IPS-NIHi7 (cell line): Measurements from ENCODE around the gene SPIRE1.

Experiments used
- DNase-seq: peaks from one replicate; pipeline ENCODE4 v3.0.0; 2012; ENCODE audit warnings: mixed read lengths; ENCODE audit errors: extremely low spot score

SPIRE1 gene

DNA sequence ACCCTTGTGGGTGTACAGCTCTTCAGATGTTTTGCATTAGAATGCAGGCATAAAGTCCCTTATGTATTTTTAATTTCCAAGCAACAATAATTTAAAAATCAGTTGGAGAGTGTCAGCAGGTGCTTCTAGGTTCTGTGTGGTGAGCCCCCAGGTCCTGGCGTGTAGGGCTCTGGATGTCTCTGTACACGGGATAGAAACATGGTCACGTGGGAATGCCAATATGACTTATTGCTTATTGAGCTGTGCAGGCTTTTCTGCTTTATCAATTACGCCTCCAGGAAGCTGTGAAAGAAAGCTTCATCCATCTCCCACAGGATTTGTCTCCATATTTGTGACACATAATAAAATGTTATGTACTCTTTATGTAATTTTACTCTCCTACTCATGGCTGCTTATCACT, 212.4 kb downstream of the SPIRE1 start:
- no peak for DNase-seq

DNA sequence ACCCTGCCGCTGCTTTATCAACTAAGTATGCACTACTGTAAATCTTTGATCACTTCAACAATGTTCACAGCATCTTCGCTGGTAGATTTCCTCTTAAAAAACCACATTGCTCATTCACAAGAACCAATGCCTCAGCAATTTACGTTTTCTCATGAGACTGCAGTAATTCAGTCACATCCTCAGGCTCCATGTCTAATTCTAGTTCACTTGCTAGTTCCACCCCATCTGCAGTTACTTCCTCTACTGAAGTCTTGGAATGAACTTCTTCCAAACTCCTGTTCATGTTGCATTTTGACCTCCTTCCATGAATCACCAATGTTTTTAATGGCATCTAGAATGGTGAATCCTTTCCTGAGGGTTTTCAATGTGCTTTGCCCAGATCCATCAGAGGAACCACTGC, 214.4 kb downstream of the SPIRE1 start:
- DNase-seq, result no peak

DNA sequence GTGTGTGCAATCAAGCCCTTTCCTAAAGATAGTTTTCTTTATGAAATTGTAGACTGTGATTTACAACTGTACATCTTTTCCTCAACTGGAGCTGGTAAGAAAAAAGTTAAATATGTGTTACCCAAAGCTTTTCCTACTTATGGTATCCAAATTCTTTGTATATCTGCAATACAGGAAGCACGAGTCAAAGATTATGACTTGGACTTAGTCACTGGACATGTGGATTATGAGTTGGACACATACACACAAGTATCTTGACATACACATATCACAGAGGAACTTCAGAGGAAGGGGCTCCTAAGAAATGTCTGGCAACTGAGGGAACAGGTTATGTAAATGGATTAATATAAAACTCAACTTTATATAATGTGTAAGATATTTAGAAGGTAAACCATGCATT, 215.0 kb downstream of the SPIRE1 start:
- DNase-seq, result no peak

DNA sequence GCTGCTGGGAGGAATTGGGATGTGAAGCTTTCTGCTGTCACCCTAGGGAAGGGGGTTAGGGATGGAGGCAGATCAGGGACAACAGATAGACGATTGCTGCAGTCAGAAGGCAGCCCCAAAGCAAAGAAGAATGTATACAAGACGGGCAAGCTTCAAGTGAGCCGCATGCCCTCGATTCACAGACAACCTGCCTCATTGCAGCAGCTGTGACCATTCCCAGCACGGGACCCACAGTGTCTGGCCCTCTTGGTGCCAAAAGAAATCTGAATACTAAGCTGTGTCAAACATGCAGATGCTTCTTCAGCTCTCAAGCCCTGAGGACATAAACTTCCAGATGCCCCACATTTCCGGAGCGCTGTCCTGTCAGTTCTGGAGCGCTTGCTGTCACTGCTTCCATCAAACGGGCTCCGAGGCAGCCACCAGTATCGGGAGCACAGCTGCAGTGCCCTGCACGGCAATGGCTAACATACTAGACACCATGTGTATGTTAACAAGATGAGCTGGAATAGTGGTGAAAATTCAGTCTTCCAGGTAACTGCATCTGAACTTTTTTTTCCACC, 216.4 kb downstream of the SPIRE1 start:
- no peak for DNase-seq

DNA sequence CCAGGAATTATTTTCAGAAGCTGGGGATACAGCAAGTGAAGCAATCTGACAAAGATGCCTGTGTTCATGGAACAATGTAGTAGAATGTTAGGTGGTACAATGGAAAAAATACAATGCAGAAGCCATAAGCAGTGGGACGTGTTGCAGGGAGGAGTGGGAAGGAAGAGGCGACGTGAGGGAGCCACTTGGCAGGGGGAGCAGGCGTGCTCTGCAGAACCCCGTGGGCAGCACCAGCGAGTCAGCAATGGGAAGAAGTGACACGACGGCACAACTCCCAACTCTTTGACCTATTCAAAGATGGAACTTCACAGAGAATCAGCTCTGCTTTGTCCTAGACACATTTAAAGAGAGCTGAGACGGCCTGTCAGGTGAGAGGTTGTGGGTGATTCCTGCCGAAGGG, 219.7 kb downstream of the SPIRE1 start:
- DNase-seq, result no peak

DNA sequence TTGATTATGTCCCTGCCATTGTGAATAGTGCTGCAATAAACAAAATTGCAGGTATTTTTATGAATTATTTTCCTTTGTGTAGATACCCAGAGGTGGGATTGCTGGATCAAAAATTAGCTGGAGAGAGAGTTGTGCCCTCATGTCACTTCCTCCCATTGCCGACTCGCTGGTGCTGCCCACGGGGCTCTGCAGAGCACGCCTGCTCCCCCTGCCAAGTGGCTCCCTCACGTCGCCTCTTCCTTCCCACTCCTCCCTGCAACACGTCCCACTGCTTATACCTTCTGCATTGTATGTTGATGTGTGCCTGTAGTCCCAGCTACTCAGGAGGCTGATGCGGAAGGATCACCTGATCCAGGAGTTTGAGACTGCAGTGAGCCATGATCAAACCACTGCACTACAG, 222.0 kb downstream of the SPIRE1 start:
- DNase-seq, result no peak

DNA sequence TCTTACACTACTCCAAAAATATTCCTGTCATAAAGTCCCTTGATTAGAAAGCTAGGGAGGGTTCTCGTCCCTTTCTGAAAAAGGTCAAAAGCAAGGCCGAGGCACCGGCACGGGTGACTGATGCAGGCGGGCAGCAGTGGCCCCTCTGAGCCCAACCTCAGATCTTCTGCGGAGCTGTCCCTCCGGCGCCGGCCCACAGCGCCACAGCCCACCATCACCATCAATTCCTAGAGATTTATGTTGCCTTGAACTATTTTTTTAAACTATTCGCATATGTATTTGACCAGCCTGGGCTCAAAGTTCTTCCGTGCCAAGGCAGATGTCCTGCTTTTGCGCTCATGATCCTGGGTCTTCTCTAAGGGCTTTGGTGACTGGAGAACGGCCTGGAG, 223.4 kb downstream of the SPIRE1 start:
- no peak for DNase-seq

DNA sequence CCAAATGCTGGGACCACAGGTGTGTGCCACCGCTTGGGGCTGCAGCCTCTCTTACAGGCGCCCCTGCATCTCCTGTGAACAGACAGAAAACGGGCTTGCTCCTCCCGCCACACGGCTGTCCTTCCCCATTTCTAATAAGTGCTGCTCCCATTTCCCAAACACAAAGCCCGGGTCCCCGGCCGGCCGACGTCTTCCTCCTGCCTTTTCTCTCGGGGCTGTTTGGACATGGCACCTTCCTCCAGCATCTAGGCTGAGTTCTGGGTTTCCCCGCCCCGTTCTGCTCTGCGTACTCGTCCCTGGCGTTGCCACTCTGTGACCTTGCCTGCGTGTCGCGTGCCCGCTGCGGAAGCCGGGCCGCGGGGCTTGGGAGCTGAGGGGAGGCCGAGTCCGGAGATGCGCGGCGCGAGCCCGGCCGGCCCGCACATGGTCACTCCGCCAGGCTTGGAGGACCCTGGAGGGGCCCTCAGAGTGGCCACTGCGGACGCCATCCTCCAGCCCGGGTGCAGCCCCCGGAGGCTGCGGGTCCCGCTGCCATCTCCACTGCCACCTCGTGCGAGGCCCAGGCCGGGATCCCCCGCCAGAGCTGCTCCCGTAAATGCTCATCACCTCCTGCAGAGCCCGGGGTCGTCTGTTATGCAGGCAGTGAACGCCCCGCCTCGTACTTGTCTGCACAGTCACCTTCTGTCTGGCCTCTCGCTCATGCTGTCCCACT, 223.9 kb downstream of the SPIRE1 start:
- no peak for DNase-seq

DNA sequence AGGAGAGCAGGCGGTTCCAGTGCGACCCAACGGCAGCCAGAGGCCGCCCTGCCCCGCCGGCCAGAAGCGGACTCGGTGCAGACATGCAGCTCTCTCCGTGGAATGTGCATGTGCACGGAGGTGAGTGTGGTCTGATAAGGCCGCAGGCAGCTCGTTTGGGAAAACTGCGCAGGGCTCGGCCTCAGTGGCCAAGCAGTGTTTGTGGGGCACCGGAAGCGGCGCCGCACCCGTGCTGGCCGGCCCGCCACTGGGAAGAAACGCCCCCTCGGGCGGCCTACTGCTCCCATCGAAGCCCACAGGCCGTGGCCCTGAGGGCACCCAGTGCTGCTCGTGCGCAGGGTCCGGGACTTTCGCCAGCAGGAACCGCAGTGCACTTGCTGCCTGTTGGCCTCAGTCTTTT, 225.0 kb downstream of the SPIRE1 start:
- DNase-seq, result no peak

DNA sequence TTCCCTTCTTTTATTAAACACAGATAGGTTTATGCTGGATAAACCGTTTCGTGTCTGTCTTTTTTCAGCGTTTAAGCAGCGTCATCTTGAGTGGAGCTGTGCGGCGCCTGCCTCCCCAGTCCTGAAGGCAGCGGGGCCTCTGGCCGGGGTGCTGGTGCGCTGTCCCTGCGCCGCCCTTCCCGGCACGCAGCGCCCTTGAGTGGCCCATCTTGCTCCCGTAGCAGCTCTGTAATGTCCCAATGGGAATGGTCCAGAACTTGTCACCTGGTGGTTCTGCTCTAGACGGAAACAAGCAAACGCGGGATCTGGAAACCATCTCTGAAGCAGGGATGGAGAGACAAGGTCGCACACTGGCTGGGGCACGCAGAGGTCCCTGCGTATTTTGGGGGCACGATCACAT, 225.7 kb downstream of the SPIRE1 start:
- no peak for DNase-seq

DNA sequence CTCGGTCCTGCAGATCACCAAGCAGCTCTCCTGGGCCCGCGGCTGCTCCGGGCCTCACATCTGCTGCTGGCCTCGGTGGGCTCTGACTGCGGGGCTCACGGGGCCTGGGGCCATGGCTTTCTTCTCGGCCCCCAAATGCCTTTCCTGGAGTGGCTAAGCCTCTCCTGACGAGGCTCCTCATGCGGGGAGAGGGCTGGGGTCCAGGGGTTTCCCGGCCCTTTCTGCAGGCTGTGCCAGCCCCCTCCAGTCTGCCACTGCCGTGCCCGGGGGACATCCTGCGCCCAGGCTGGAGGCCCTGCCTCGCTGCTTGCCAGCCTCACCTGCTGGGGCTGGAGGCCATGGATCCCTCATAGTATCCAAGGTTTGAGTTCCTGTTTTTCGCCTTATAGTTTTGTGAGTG, 226.3 kb downstream of the SPIRE1 start:
- DNase-seq, result no peak

DNA sequence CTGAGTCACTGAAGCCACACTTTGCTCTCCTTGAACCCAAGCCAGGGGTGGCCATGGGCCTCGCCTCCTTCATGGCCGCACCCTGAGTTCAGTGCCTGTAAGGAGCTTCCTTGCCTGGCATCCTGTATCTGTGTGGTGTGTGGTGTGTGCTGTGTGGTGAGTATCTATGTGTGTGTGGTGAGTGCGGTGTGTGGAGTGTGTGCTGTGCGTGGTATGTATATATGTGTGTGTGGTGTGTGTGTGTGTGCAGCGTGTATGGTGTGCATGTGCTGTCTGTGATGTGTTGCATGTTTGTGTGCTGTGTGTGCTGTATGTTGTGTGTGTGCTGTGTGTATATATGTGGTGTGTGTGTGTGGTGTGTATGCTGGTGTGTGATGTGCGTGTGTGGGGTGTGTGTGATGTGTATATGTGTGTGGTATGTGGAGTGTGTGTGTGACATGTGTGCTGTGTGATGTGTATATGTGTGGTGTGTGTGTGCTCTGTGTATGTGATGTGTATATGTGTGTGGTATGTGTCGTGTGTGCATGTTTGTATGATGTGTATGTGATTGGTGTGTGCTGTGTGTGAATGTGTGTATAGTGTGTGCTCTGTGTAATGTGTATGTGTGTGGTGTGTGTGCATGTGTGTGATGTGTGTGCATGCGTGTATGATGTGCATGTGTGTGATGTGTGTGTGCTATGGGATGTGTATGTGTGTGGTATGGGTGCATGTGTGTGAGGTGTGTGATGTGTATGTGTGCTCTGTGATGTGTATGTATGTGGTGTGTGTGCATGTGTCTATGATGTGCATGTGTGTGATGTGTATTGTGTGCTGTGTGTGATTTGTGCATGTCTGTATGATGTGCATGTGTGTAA, 227.5 kb downstream of the SPIRE1 start:
- no peak for DNase-seq

DNA sequence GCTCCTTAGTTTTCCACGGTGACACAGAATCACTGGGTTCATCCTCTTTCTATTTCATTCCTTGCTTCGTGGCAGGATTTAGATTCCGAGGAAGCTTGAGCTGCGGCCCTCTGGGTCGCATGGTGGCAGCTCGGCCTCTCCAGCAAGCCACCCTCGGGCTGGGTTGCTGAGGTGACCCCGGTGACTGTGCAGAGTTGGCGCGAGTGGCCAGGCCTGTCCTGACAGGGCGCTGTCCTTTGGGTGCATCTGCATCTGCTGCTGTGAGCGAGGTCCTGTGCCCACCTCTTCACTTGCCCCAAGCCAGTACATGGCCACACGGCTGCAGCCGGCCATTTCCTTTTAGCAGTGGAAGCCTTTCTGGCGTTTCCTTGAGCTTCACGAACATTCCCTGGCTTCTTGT, 228.4 kb downstream of the SPIRE1 start:
- no peak for DNase-seq

DNA sequence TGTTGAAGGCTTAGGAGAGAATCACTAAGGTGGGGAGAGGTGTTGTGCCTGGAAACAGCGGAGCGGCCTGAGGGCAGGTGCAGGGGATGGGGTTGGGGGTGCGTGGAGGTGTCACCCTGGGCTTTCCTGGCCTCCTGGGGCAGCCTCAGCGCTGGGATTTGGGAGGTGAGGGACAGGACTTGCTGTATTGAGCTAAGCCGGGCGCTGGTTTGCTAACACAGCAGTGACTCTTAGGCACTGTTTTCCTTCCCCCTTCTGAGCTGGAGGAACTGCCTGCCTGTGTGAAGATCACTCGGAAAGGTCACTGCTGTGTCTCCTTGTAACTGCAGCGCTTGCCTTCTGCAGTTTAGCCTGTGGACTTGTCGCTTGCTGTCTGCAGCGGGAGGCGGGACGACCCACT, 229.0 kb downstream of the SPIRE1 start:
- no peak for DNase-seq

DNA sequence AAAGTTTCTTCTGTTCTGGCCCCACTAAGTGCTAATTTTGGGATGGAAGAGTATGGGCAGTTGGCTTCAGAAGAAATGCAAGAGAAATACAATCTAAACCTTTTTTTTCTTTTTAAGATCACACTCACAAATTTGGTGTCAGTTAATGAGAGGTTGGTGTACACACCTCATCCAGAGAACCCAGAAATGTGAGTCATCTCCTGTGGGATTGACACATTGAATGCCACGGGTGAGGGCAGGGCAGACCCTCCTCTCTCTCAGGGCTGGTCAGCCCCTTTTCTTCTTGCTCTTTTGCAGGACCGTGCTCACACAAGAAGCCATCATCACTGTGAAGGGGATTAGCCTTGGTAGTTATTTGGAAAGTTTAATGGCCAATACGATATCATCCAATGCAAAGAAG, 231.0 kb downstream of the SPIRE1 start:
- DNase-seq, result no peak

DNA sequence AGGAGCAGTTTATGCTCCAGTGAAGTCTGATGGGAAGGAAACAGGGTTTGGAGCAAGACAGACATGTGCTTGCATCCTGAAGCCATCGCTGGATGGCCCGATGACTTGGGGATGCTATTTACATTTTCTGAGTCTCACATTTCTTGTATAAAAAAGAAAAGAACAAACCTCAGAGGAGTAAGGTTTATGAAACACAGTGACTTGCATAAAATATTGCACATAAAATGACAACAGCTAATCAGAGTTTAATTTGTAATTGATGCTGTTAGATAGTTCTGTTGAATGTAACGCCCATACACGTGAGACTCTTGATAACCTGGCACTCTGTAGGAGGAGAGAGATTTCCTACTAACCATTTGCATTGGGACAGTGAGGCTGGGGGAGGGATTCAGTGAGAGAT, 233.7 kb downstream of the SPIRE1 start:
- no peak for DNase-seq

DNA sequence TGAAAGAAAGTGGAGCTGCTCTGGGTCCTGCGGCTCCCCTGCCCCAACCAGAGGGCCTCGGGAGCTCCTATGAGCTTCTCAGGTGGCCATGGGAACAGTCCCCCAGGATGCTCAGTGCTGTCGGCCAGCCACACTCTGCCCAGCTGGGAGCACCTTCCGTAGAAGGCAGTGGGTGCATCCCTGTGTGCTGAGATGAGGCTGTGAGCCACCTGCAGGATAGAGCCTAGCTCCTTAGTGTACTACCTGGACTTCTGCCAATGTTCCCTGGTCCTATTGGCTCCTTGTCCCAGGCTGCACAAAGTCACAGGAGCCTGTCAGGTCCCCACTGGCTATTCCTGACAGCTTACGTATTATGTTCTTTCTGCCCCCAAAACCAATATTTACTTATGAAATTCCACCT, 234.1 kb downstream of the SPIRE1 start:
- DNase-seq, result no peak

DNA sequence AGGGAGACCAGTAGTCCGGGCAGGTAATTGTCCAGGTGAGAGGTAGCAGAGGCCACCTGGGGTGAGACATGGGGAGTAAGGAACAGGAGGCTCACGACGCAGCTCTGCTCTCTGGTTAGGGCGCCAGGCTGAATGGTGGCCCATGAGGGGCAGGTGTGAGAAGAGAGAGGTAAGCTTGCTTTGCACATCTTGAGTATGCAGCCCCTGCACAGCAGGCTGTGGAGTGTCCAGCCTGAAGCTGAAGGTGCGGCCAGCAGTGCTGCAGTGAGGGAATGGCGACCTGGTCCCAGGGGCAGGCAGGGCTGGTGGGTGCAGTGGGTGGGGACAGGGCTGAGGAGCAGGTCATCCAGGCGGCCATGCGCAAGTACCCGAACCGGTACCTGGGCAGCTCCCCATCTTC, 234.5 kb downstream of the SPIRE1 start:
- no peak for DNase-seq

DNA sequence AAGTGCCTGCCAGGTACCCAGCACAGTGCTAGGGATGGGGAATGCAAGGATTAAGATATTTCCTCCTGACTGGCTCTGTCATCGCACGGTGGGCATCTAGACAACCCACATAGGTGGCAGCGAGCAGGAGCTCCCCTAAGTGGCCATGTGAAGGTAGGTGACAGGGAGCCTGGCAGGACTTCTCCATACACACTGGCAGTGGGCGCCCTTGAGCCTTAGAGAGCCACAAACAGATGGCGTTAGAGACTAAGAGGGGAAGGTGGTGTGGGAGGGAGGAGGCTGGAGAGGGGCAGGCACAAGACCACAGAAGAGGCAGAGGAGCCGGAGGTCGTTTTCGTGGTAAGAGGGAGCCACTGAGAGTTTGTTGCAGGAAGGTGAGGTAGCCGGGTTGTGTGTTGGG, 235.0 kb downstream of the SPIRE1 start:
- peak; percentile 41 for DNase-seq

DNA sequence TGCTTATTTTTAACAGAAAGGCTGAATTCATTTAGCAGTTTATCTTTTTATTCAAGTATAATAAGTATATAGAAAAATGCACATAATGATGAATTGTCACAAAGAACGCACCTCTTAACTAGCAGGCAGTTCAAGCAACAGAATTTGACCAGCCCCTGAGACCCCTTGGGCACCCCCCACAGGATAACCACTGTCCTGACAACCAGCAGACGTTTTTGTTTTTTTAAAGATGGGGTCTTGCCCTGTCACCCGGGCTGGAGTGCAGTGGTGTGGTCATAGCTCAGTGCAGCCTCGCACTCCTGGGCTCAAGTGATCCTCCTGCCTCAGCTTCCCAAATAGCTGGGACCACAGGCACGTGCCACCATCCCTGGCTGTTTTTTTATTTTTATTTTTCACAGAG, 236.2 kb downstream of the SPIRE1 start:
- DNase-seq, result no peak

DNA sequence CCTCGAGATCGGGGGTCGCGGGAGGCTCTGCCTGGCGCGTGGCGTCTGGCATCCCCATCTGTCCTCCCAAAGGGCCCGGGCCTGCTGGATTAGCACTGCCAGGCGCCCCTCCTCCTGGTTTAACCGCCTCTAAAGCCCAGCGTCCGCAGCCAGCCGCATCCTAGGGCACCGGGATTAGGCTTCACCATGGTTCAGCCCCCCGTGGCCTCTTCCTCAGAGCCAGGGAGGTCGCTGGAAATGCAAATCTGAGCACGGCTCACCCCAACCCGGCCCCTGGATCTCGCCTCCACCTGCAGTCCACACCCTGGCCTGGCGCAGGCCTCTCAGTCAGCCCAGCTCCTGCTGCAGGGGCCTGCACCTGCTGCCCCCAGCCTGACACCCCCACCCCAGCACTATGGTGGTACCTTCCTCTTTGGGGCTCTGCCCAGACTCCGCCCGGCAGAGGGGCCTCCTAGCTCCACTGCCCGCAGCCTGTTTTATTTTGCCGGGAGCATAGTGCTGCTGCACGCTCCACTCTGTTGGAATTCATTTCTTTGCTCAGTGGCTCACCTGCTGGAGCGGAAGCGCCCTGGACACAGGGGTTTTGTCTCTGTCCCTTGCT, 237.0 kb downstream of the SPIRE1 start:
- peak; percentile 64 for DNase-seq

DNA sequence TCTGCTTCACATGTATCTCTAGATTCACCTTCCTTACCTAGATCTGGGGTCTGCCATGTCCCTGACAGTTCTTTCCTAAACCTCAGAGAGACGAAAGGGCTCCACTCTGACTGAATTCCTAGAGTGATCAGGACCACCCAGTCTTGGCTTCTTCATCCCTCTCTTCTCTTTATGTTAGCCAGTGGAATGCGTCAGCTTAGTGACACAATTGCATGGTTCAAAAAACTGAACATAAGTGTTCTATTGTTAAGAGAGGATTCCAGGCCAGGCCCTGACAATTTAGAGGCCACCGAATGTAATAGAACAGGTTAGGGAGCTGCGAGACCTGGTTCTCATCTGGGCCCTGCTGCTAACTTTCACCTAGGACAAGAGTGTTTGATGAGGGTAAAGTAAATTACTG, 240.2 kb downstream of the SPIRE1 start:
- DNase-seq, result no peak
